Superior temporal gyrus (tissue), 1 donor: ENCODE results near the gene EXOC6B.

ENCODE experiments used
- DNase-seq: peaks from one replicate; pipeline ENCODE4 v3.0.0-alpha.2; 2016; ENCODE audit errors: extremely low spot score

Gene EXOC6B

DNA sequence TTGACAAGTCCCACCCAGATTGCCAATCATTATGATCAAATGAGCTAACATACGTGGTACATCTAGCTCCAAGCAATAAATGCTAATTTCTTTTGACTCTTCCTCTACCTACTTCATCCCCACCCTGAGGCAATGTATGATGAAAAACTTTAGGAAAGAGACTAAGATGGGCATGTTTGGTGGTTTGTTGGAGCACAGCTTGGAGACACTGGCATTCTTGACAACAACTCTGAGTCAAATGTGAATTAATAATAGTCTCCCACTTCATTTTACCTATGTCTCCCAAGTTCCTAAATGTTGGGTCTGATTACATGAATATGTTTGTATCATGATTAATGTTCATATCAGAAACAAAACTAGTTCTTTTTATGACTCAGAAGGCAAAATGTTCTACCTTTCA, 36.6 kb downstream of the EXOC6B start:
- no peak for DNase-seq

DNA sequence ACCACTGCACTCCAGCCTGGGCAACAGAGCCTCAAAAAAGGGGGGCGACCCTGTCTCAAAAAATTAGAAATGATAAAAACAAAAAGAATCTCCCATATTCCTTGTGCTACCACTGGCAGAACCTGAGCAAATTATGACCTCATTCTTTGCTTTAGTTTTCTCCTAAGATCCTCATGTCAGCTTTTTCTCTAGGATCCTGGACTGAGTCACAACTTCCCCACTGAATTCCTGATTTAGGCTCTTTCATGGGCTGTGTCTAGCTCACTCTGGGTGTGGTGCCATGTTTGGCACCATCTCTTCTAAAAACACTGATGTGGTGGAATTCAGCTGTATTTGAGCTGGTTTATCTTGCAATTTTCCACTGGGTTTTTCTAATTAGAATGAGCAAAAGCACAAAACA, 37.1 kb downstream of the EXOC6B start:
- DNase-seq: no peak

DNA sequence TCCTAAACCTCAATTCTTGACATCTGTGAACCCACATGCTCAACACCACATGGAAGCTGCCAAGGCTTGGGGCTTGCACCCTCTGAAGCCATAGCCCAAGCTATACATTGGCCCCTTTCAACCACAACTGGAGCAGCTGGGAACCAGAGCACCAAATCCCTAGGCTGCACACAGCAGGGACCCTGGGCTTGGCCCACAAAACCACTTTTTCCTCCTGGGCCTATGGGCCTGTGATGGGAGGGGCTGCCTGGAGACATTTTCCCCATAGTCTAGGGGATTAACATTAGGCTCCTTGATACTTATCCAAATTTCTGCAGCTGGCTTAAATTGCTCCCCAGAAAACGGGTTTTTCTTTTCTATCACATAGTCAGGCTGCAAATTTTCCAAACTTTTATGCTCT, 40.3 kb downstream of the EXOC6B start:
- DNase-seq: no peak

GRCh38 chr2:72782520-72782919, 43.3 kb downstream of the EXOC6B start:
- no peak for DNase-seq

DNA sequence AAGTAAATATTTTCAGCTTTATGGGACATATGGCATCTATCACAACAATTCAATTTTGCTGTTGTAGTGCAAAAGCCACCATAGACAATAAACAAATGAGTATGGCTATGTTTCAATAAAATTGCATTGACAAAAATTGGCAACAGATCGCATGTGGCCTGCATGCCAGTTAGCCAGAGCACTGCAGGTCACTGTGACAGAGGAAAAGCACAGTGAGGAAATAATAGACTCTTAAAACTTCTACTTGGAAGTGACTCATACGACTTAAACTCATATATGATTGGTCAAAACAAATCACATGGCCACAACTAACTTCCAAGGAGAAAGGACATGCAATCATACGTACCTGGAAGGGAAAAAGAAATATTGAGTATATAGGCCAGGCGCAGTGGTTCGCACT, 44.4 kb downstream of the EXOC6B start:
- DNase-seq: no peak

DNA sequence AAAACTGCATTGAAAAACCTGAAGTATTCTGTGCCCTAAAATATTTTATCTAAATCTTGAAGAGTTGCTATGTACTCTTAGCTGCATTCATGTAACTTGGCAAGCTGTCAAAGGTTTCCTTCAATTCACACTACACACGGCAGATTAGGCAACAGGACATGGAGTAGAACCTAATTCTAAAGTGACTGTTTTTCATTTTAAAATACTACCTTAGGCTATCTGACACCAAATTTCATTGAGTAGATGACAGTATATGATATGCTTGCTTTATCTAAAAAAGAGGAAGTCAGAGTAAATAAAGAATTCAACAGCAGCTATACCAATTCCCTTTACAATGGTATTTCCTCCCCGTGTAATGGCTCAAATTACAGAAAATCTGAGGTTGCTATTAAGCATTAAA, 45.4 kb downstream of the EXOC6B start:
- DNase-seq: peak; percentile 69

GRCh38 chr2:72779495-72779894, 46.3 kb downstream of the EXOC6B start:
- DNase-seq: no peak

- no peak for DNase-seq
Observed at GRCh38 chr2:72778410-72778809, 47.4 kb downstream of the EXOC6B start.

GRCh38 chr2:72770879-72771461, 54.9 kb downstream of the EXOC6B start:
- peak; percentile 98 for DNase-seq

DNA sequence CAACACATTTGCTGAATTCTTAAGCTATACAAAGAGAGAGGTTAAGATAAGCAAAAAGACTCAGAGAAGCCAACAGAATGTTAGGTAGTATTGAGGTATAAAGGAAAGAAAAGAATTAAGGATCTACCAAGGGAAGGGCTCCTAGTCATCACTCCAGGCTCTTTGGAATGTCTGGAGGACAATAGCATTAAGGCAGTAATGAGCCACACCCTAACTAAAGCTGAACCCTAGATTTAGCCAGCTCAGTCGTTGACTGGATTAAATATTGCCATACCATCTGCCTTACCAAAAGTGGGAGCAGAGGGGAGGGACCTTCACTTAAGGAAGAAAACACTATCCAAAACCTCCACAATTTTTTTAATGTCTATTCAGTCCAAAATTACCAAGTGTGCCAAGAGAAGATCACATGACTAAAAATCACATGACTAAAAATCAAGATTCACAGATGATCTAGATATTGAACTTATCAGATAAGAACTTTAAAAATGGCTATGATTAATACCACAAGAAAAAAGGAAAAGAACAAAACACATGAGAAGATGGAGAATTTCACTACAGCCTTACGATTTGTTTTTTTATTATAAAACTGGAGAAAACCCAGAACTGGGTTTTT, 59.7 kb downstream of the EXOC6B start:
- no peak for DNase-seq

GRCh38 chr2:72762276-72762675, 63.6 kb downstream of the EXOC6B start:
- no peak for DNase-seq

DNA sequence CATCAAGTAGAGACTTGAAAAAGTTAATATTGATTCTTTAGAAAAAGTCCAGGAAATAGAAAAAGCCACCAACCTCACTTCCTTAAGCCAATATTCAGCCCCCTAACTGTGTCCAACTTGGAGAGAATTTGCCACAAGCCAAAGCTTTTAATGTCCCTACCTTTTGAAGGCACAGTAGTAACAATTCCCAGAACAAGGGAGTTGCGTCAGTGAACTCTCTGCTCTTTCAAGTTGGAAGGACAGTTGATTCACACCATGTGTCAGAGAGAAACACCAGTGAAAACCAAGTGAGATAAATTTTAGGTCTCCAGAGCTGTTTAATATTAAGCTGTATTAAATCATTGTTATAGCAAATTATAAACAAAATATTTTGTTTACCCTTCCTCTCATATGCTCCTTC, 66.1 kb downstream of the EXOC6B start:
- DNase-seq: no peak

GRCh38 chr2:72757177-72757775, 68.6 kb downstream of the EXOC6B start:
- DNase-seq: no peak

DNA sequence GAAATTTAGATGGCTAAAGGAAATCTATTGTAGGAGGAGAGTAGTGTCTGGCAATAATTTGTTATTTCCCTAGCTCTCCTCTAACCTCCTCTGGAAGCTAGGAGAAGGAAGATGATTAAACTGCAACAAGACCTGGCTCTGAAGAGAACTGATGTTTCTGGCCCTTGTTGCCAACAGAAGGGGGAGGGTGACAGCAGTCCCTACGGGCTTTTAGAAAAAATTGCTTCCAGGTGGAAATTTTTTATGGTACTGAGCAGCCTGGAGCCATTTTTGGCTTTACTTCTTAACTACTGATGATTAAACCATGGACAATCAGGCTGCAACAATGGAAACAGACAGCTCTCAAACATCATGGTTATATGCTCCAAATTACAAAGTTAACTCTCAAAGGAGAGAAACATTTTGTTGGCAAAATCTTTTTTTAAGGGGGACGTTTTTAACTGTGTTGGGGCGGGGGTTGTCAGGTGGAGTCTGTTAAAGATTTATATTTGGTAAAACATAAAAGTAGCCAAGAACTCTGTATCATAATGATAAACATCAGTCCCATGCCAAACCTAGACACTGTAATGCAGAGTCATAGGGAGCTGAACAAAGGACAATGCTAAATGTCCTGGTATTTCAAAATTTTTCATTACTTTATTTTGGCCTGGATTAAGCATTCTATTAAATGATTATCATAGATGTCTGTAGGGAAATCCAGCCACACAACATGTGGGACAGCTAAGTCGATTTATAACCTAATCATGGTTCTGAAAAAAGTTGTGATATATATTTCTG, 70.0 kb downstream of the EXOC6B start:
- DNase-seq: no peak

DNA sequence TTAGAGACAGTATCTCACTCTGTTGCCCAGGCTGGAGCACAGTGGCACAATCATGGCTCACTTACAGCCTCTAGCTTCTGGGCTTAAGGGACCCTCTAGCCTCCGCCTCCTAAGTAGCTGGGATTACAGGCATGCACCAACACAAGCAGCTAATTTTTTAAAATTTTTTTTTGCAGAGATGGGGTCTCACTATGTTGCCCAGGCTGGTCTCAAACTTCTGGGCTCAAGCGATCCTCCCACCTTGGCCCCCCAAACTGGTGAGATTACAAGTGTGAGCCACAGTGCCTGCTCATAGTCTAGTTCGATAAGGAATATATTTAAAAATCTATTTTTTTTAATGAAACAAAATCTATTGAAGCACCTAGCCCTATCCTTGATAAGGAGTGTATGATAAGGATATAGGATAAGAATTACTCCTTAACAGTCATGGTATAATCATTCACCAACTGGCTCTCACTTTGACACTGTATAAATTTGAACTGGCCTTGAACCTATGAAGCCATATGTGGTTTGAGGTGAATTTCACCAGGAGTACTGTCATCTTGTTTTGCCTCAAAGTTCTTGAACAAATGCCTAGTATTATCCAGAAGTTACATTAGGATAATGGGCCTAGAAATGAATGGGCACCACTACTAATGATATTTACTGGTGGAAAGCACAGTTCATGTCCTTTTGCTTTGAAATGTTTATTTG, 71.1 kb downstream of the EXOC6B start:
- DNase-seq: no peak

GRCh38 chr2:72750977-72751639, 74.7 kb downstream of the EXOC6B start:
- DNase-seq: no peak

- DNase-seq: no peak
Observed at GRCh38 chr2:72750466-72750865, 75.4 kb downstream of the EXOC6B start.

- DNase-seq: peak; percentile 36
Observed at GRCh38 chr2:72747344-72747743, 78.5 kb downstream of the EXOC6B start.

- DNase-seq: peak; percentile 95
Observed at GRCh38 chr2:72745679-72746368, 80.0 kb downstream of the EXOC6B start.

GRCh38 chr2:72744049-72744448, 81.8 kb downstream of the EXOC6B start:
- no peak for DNase-seq

DNA sequence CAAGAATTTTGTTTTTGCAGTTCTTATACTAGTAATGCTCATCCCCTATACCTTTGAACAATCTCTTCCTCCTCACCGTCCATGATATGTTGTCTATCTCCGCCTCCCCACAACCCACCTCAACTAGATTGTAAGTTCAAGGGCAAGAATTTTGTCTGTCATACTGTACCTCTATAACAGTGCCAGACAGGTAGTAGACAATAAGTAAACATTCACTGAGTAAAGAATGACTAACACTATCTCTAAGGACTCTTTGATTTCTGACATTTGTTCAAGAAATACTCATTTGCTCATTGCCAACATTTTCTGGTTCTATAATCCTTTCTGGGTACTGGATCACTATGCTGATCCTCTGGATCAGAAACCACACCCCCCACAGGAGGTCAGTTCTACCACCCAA, 82.4 kb downstream of the EXOC6B start:
- DNase-seq: no peak
